Heart left ventricle (tissue), 16 donors: ENCODE measurements around the gene SIGMAR1. TPM values are rescaled to one million over a fixed set of nuclear protein-coding genes. Genes with fewer than 3 reads are reported as not detected.

Experiments used
- ATAC-seq, 4 donors: fragments of 200-7000 bp; cut with Tn5 transposase; one replicate each; pipeline ENCODE4 v1.9.1; 2020 to 2022; ENCODE audit warnings: moderate library complexity in 4 of 4, mild to moderate bottlenecking in 3 of 4, moderate number of reproducible peaks in 1 of 4
- DNase-seq, 5 donors: peaks; one replicate each; pipeline ENCODE4 v3.0.0-alpha.2; 2020
- H3K27ac ChIP-seq, 12 donors: fragments of 200-600 bp; sonication (generic) in 4 of 12; one replicate each; pipeline versions ENCODE4 v1.5.0 to v1.8.0; 2016 to 2022; ENCODE audit warnings: mild to moderate bottlenecking in 2 of 12
- H3K27me3 ChIP-seq, 9 donors: fragments of 200-600 bp; sonication (generic) in 2 of 9; one replicate each; pipeline versions ENCODE4 v1.5.1 to v1.8.0; 2016 to 2022; ENCODE audit warnings: mild to moderate bottlenecking in 3 of 9
- H3K36me3 ChIP-seq, 9 donors: fragments of 200-600 bp; sonication (generic) in 2 of 9; one replicate each; pipeline versions ENCODE4 v1.5.0 to v1.8.0; 2018 to 2022; ENCODE audit warnings: mild to moderate bottlenecking in 2 of 9
- H3K4me1 ChIP-seq, 12 donors: fragments of 200-600 bp; sonication (generic) in 4 of 12; one replicate each; pipeline versions ENCODE4 v1.5.0 to v1.8.0; 2016 to 2022; ENCODE audit warnings: mild to moderate bottlenecking in 3 of 12
- H3K4me3 ChIP-seq, 12 donors: fragments of 200-600 bp; sonication (generic) in 4 of 12; one replicate each; pipeline versions ENCODE4 v1.5.0 to v1.8.0; 2017 to 2022; ENCODE audit warnings: mild to moderate bottlenecking in 9 of 12, moderate library complexity in 4 of 12
- H3K9me3 ChIP-seq, 12 donors: fragments of 200-600 bp; sonication (generic) in 4 of 12; one replicate each; pipeline versions ENCODE4 v1.5.0 to v1.8.0; 2016 to 2022; ENCODE audit warnings: mild to moderate bottlenecking in 1 of 12
- POLR2A ChIP-seq, 2 donors: fragments of 450-650 bp; IDR thresholded peaks; one replicate each; pipeline ENCODE4 v1.6.1; 2017; ENCODE audit warnings: antibody characterized with exemption in 2 of 2, mild to moderate bottlenecking in 2 of 2, moderate library complexity in 2 of 2
- WGBS, 4 donors: extraction: QIAGEN DNeasy Blood & Tissue Kit in 2 of 4; methylation state at CpG; one replicate each; pipeline versions ENCODE4 v1.1.5 to v1.1.7; 2013 to 2018; 5-methylcytosine and 5-hydroxymethylcytosine counted together
- intact Hi-C, 10 donors: fragments of 100-400 bp; cut with DNase I; formaldehyde crosslinking; loops; one replicate each; pipeline versions ENCODE4 v1.11.1 to v1.14.2; 2022
- polyA plus RNA-seq, 2 donors: library from polyadenylated mRNA; stranded (reverse); fragments of 200-250 nt; gene quantifications; one replicate each; pipeline ENCODE4 v1.2.3, GENCODE V29; 2013
- total RNA-seq, 9 donors: library from RNA; depleted of rRNA in 2 of 9; stranded (reverse); fragments of >200 nt in 2 of 9; fragmentation: NEBNext Ultra II Directional in 3 of 9; extraction: Animal tissue kit (Norgen Biotek cat#: 25700) in 3 of 9; gene quantifications; one replicate each; pipeline versions ENCODE4 v1.1.0 to v1.2.4, GENCODE V29; 2016 to 2023
- TF ChIP-seq, protein P1 (sequence below), 12 donors: fragments of 200-600 bp; sonication (generic) in 4 of 12; IDR thresholded peaks; one replicate each; pipeline versions ENCODE4 v1.5.0 to v1.8.0; 2018 to 2022; ENCODE audit warnings: antibody characterized with exemption in 12 of 12, mild to moderate bottlenecking in 5 of 12
- donor health status: ischemic (EF 13 %, LVEDD 7.1; RV severe dilation, severe dysfunction).
- donor health status: healthy with polysubstance abuse.
- donor health status: DM: no; HTN: yes; CAD: no.
- donor health status: DM: no; HTN: no; CAD: no.
- donor health status: ischemic (EF 25% LVEDD 6.9; RV normal size, moderate dysfunction).
- donor health status: ischemic (EF 25% LVEDD 5.7; RV mildly dilated, moderate dysfunction).
- donor health status: healthy.
- donor health status: DM: yes; HTN: yes; CAD: no.
- donor health status: ischemic (EF 35%, LVEDD 5.7; RV mildly dilated, moderate dysfunction).
- donor health status: nonischemic (EF 11% LVEDD 7.7; RV severe dilation, severe dysfunction).
- donor health status: DM: yes; HTN: yes; CAD: no.
- donor health status: PGD.
- donor health status: ischemic (EF 29% LVEDD 5.4; RV normal size, mild dysfunction).
- donor health status: nonischemic (EF 23%, LVEDD 6.1; RV moderate dilation, normal function).

SIGMAR1 gene
- total and polyA plus RNA-seq, 11 donors, result 17.0 to 55.3 (median 24.9) TPM

- no peaks in the 10 kb centered on the region for H3K9me3 ChIP-seq
- H3K4me3 ChIP-seq, result peak within 1 kb of the TSS; percentile 11 to 57 (median 44)
- WGBS, 4 donors, result 1 to 4% (median 2%) methylated on average over 20 to 69 of the region's 69 CpGs
- peaks cover 32 to 70% (median 57%) of the 10 kb centered on the region in 9 donors for H3K27me3 ChIP-seq
- intact Hi-C loops, result no loop called here
- no peaks in the 10 kb centered on the region for H3K36me3 ChIP-seq
- TF ChIP-seq, protein P1, sequence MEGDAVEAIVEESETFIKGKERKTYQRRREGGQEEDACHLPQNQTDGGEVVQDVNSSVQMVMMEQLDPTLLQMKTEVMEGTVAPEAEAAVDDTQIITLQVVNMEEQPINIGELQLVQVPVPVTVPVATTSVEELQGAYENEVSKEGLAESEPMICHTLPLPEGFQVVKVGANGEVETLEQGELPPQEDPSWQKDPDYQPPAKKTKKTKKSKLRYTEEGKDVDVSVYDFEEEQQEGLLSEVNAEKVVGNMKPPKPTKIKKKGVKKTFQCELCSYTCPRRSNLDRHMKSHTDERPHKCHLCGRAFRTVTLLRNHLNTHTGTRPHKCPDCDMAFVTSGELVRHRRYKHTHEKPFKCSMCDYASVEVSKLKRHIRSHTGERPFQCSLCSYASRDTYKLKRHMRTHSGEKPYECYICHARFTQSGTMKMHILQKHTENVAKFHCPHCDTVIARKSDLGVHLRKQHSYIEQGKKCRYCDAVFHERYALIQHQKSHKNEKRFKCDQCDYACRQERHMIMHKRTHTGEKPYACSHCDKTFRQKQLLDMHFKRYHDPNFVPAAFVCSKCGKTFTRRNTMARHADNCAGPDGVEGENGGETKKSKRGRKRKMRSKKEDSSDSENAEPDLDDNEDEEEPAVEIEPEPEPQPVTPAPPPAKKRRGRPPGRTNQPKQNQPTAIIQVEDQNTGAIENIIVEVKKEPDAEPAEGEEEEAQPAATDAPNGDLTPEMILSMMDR (IDR thresholded peaks at IDR 0.05), result no peak
- no peak for TF ChIP-seq POLR2A (IDR thresholded peaks at IDR 0.05)
- DNase-seq (no peak), ATAC-seq (peak in 3 of 4 donors; percentile 54 to 82 (median 70))
- no peak within 1 kb of the TSS for H3K27ac ChIP-seq
- H3K4me1 ChIP-seq, result peaks cover 0 to 22% (median 12%) of the 10 kb centered on the region in 12 donors
Observed at GRCh38 chr9:34628656-34629490, 8.7 kb downstream of the SIGMAR1 start, which contains the start of gene ARID3C. Gene ARID3C (minus strand): TSS chr9:34629066. CDS start chr9:34628014, 1,052 bp downstream.

DNA sequence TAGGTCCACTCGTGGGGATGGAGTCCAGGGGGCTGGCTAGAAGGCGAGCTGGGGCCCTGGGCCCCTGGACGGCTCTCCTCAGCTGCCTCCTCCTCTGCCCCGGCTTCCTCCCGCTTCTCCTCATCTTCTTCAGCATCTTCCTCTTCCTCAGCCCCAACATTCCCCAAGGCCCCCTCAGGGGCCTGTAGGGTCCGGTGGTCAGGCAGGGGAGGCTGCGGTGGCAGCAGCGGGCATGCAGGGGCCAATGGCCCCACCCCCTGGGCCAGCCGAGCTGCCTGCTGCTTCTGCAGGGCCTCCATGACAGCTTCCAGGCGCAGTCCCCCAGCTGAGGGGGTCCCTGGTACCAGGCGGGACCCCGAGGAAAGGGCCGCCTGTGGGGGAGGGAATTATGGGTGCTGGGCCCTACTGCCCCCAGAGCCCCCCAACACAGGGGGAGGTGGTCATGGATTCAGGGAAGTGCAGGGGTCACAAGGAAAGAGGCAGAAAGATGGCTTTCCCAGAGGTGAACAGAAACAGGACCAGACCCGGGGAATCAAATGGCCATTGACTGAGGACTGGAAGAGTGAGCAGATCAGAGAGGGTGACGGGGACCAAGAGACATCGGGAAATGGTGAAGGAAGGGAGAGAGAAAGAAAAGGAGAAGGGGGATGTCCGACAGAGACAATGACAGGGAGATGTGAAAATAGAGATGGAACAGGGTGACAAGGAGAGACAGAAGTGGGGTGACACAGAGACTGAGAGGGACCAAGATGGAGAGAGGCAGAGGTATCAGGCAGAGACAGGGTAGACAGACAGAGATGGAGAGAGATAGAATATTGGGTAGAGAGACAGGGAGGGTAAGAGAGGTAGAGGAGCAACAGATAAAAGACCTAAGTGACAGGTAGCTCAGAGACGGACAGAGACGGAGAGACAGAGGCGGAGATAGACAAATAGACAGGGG is 9.6 kb downstream of the SIGMAR1 start:
- H3K27me3 ChIP-seq, result peaks cover 35 to 79% (median 66%) of the 10 kb centered on the region in 9 donors
- WGBS, 4 donors, result 36 to 46% (median 40%) methylated on average over 17 to 20 of the region's 20 CpGs

DNA sequence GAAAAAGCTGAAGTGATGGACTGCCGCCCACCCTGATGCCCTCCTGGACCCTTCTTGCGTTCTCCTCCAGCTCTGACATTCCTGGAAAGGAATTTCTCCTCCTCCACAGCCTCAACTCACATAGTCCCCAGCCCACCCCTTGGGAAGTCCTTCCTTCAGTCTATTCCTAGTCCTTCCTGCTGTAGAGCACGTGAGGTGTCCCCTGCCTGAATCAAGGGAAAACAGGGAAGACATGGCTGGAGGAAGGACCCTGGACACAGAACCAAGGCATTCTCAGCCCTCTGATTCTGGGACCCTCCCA is 12.5 kb downstream of the SIGMAR1 start:
- TF ChIP-seq, protein P1 (IDR thresholded peaks at IDR 0.05), result no peak
- no peak for TF ChIP-seq POLR2A (IDR thresholded peaks at IDR 0.05)
- no peak for ATAC-seq
- WGBS, 4 donors, result 64 to 81% (median 75%) methylated on average over 3 of the region's 3 CpGs
- H3K9me3 ChIP-seq, result no peaks in the 10 kb centered on the region
- intact Hi-C loops, result no loop called here
- H3K4me3 ChIP-seq, result no peak overlapping the region
- no peak for DNase-seq
- peaks cover 39 to 87% (median 77%) of the 10 kb centered on the region in 9 donors for H3K27me3 ChIP-seq
- no peaks in the 10 kb centered on the region for H3K36me3 ChIP-seq
- peaks cover 0 to 34% (median 17%) of the 10 kb centered on the region in 12 donors for H3K4me1 ChIP-seq
- H3K27ac ChIP-seq, result no peak overlapping the region

More for the DNA sequence above, 9.6 kb downstream of the SIGMAR1 start:
- intact Hi-C loops, result no loop called here
- ATAC-seq (no peak), DNase-seq (no peak)
- peaks cover 0 to 29% (median 13%) of the 10 kb centered on the region in 12 donors for H3K4me1 ChIP-seq
- peak overlapping the region in 8 of 12 donors; percentile 11 to 57 (median 48) for H3K4me3 ChIP-seq
- H3K9me3 ChIP-seq, result no peaks in the 10 kb centered on the region
- TF ChIP-seq POLR2A (IDR thresholded peaks at IDR 0.05), result no peak
- TF ChIP-seq, protein P1 (IDR thresholded peaks at IDR 0.05), result no peak
- no peaks in the 10 kb centered on the region for H3K36me3 ChIP-seq
- no peak overlapping the region for H3K27ac ChIP-seq
